VCaP (cell line): Measurements from ENCODE around the gene TNFRSF1B.
A peak's percentile ranks its signal among the peaks of the same experiment; 100 is the strongest.
"Not testable (repeated sequence)": the region's sequence is repeated elsewhere in the genome, so short reads cannot be mapped to it uniquely, and the experiment has no call there.

ENCODE experiments used
- H3K27ac ChIP-seq: fragments of 450-650 bp; 2 replicates; pipeline ENCODE4 v1.5.1; 2017
- CTCF ChIP-seq: fragments of 450-650 bp; conservative IDR thresholded peaks from 2 replicates; pipeline ENCODE4 v1.5.1; 2017; ENCODE audit warnings: mild to moderate bottlenecking, moderate library complexity

The TNFRSF1B gene

GRCh38 chr1:12220890-12221289 lies 54.1 kb downstream of the TNFRSF1B start:
- H3K27ac ChIP-seq: no peak overlapping the region
- TF ChIP-seq CTCF: no peak

GRCh38 chr1:12222700-12223099 lies 55.9 kb downstream of the TNFRSF1B start:
- not testable (repeated sequence) for H3K27ac ChIP-seq

DNA sequence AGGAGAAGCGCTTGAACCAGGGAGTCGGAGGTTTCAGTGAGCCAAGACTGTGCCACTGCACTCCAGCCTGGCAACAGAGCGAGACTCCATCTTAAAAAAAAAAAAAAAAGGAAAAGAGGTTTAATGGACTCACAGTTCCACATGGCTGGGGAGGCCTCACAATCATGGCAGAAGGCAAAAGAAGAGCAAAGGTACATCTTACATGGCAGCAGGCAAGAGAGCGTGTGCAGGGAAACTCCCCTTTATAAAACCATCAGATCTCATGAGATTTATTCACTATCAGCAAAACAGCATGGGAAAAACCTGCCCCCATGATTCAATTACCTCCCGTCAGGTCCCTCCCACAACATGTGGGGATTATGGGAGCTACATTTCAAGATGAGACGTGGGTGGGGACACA lies 57.3 kb downstream of the TNFRSF1B start:
- not testable (repeated sequence) for H3K27ac ChIP-seq

DNA sequence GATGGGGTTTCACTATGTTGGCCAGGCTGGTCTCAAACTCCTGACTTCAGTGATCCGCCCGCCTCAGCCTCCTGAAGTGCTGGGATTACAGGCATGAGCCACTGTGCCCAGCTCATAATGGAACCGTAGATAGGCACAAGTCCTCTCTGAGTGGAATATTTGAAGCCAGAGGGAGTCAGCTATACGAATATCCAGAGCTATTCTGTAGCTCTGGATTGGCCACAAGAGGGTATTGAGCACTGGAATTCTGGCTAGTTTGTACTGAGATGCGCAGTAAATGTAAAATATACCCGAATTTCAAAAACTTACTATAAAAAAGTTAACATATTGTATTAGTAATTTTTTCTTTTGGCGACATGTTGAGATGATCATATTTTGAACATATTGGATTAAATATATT lies 62.2 kb downstream of the TNFRSF1B start:
- no peak for TF ChIP-seq CTCF

GRCh38 chr1:12229386-12229834 lies 62.6 kb downstream of the TNFRSF1B start:
- H3K27ac ChIP-seq: peak overlapping the region; percentile 87; the same call in 1 of the 2 replicates
- 0 out of 2 replicates have a peak, but pooled peaks have one; percentile 2 for TF ChIP-seq CTCF

More for the DNA sequence above, 62.2 kb downstream of the TNFRSF1B start:
- H3K27ac ChIP-seq: no peak overlapping the region

DNA sequence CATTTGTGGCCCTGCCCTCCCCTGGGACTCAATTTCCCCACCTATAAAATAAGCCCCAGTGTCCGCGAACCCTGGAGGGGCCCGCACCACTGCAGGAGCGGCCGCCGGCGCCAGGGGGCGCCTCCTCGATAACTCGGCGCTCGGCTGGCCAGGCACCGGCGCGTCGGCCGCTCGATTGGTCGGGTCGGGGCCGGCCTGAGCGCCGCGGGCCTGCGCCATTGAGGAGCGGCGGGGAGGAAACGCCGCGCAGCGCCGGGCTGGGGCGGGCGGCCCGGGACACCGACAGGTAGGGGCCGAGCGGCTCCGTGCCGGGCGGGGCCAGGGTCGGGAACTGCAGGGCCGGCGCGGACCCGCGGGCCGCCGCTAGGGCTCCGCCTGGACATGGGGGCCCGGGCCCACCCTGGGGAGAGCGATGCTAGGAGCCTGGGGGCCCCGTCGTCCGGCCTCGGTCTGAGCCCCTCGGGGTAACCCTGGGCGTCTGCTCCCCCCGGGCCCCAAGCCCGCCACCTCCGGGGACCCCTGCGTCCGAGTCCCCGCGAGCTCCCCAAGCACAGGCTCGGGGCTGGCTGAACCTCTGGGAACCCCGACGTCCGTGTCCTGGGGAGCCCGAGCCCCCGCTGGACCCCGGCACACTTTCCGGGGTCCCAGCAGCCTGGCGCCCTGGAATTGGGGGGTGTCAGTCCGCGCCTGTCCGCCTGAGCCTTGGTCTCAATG lies 63.2 kb downstream of the TNFRSF1B start, which contains the start of gene VPS13D:
Gene VPS13D (plus strand): TSS at position 196 of the 714 bp plus-strand sequence. CDS start 4,237 bp downstream, outside the sequence.
- peak; percentile 97 for TF ChIP-seq CTCF
- peak within 1 kb of the TSS; percentile 87 for H3K27ac ChIP-seq

GRCh38 chr1:12230549-12231275 lies 63.9 kb downstream of the TNFRSF1B start:
- H3K27ac ChIP-seq: peak overlapping the region; percentile 87
- TF ChIP-seq CTCF: no peak

GRCh38 chr1:12231276-12231595 lies 64.4 kb downstream of the TNFRSF1B start:
- TF ChIP-seq CTCF: no peak
- peak overlapping the region; percentile 87 for H3K27ac ChIP-seq
